Activated CD4-positive, alpha-beta T cell treated with anti-CD3 and anti-CD28 coated beads, Interleukin-2, amount 50 U/mL, for 24 hours (primary cell): ENCODE measurements around the gene GNAI2.
A peak's percentile ranks its signal among the peaks of the same experiment; 100 is the strongest.
"Not testable (repeated sequence)": the region's sequence is repeated elsewhere in the genome, so short reads cannot be mapped to it uniquely, and the experiment has no call there.

Source experiments
- DNase-seq, 2 donors: peaks; one replicate each; pipeline ENCODE4 v3.0.0-alpha.2; 2020; ENCODE audit warnings: low read depth in 1 of 2, low spot score in 1 of 2

GNAI2 gene

GRCh38 chr3:50224639-50225038, 11.4 kb upstream of the GNAI2 start:
- no peak for DNase-seq

GRCh38 chr3:50226888-50227389, 9.1 kb upstream of the GNAI2 start:
- DNase-seq = peak in 1 of 2 donors; percentile 37

- peak; percentile 73 to 84 for DNase-seq
These were observed 8.4 kb upstream of the GNAI2 start for GRCh38 chr3:50227390-50228183.

GRCh38 chr3:50228184-50228763, 7.7 kb upstream of the GNAI2 start:
- DNase-seq = not testable (repeated sequence)

GRCh38 chr3:50229490-50229889, 6.5 kb upstream of the GNAI2 start:
- no peak for DNase-seq

GRCh38 chr3:50230104-50230793, 5.8 kb upstream of the GNAI2 start:
- DNase-seq = no peak

GRCh38 chr3:50230794-50231125, 5.2 kb upstream of the GNAI2 start:
- no peak for DNase-seq

- DNase-seq = no peak
These were observed 4.4 kb upstream of the GNAI2 start for GRCh38 chr3:50231581-50231980.

- DNase-seq = no peak
These were observed 3.7 kb upstream of the GNAI2 start for GRCh38 chr3:50232303-50232702.

GRCh38 chr3:50233176-50233575, 2.8 kb upstream of the GNAI2 start:
- DNase-seq = no peak

GRCh38 chr3:50236484-50237132, 604 bp downstream of the GNAI2 start:
- DNase-seq = no peak

GRCh38 chr3:50237133-50237651, 1.2 kb downstream of the GNAI2 start:
- DNase-seq = no peak

- peak; percentile 73 to 82 for DNase-seq
These were observed 1.9 kb downstream of the GNAI2 start for GRCh38 chr3:50237754-50238548.

- no peak for DNase-seq
These were observed 2.6 kb downstream of the GNAI2 start for GRCh38 chr3:50238549-50239026.

- no peak for DNase-seq
These were observed 3.6 kb downstream of the GNAI2 start for GRCh38 chr3:50239649-50240048.

GRCh38 chr3:50241163-50241562, 5.2 kb downstream of the GNAI2 start:
- DNase-seq = no peak

GRCh38 chr3:50241713-50242380, 5.8 kb downstream of the GNAI2 start:
- no peak for DNase-seq

GRCh38 chr3:50242381-50242770, 6.4 kb downstream of the GNAI2 start:
- DNase-seq = no peak

GRCh38 chr3:50242851-50243542, 7.0 kb downstream of the GNAI2 start:
- no peak for DNase-seq
